H1 (cell line): ENCODE data around the gene MX1. TPM values are rescaled to one million over a fixed set of nuclear protein-coding genes. Genes with fewer than 3 reads are reported as not detected.

Experiments
- EGR1 ChIP-seq: IDR thresholded peaks from 2 replicates; pipeline ENCODE4 v1.6.1; 2011; ENCODE audit warnings: low read depth, low read length, borderline replicate concordance
- EZH2 ChIP-seq: fragments of 200-600 bp; sonication (generic); IDR thresholded peaks from 2 replicates; pipeline ENCODE4 v1.7.1; 2012; ENCODE audit warnings: low read depth, mild to moderate bottlenecking, moderate library complexity, low read length, inconsistent platforms; ENCODE audit not compliant: severe bottlenecking
- HDAC2 ChIP-seq, 2 experiments: fragments of 300-600 bp in 1 of 2; sonication (generic) in 1 of 2; IDR thresholded peaks; 2 replicates each; pipeline ENCODE4 v1.6.1; 2011 to 2012; ENCODE audit warnings: low read depth in 2 of 2, low read length in 2 of 2, mild to moderate bottlenecking in 2 of 2, moderate library complexity in 2 of 2, borderline replicate concordance in 1 of 2, inconsistent platforms in 1 of 2
- HDAC6 ChIP-seq: IDR thresholded peaks from one replicate; pipeline ENCODE4 v1.7.1; 2012; ENCODE audit warnings: low read depth, mild to moderate bottlenecking, inconsistent platforms, low read length, moderate library complexity
- KDM5A ChIP-seq: fragments of 200-600 bp; IDR thresholded peaks from 2 replicates; pipeline ENCODE4 v1.7.1; 2012; ENCODE audit warnings: mild to moderate bottlenecking, low read length, inconsistent platforms, mixed read lengths
- SAP30 ChIP-seq: fragments of 300-600 bp; sonication (generic); IDR thresholded peaks from 2 replicates; pipeline ENCODE4 v1.7.1; 2012; ENCODE audit warnings: low read length, moderate library complexity, mild to moderate bottlenecking, inconsistent platforms; ENCODE audit not compliant: insufficient read depth, insufficient replicate concordance
- YY1 ChIP-seq: IDR thresholded peaks from 2 replicates; pipeline ENCODE4 v1.6.1; 2011; ENCODE audit warnings: low read depth, mild to moderate bottlenecking, low read length
- polyA plus RNA-seq, 7 experiments: library from polyadenylated mRNA; depleted of rRNA in 3 of 7; stranded (reverse) in 5 of 7; unstranded in 2 of 7; fragments of >200 nt in 5 of 7; fragments of 200-250 nt in 2 of 7; gene quantifications; 1 replicate in 5 of 7; 2 replicates in 1 of 7; 4 replicates in 1 of 7; pipeline versions ENCODE4 v1.2.1 to v1.2.3, GENCODE V29; 2011 to 2013; ENCODE audit warnings: missing spikeins in 2 of 7, mixed read lengths in 2 of 7
- total RNA-seq: library from RNA; stranded (reverse); fragmentation: NEBNext Ultra II Directional; extraction: Animal tissue kit (Norgen Biotek cat#: 25700); gene quantifications from 2 replicates; pipeline ENCODE4 v1.2.1, GENCODE V29; 2021

Gene MX1
- total and polyA plus RNA-seq, 2 of the 8 experiments (the other 6 are each of a cell fraction or from before 2014, with no cell fraction given) = 3.8 to 5.7 TPM

- no peak for TF ChIP-seq EGR1
- TF ChIP-seq EZH2 = no peak
- TF ChIP-seq HDAC6 = no peak
- TF ChIP-seq SAP30 = no peak
- TF ChIP-seq KDM5A = no peak
- no peak for TF ChIP-seq HDAC2 (IDR thresholded peaks at IDR 0.05; ENCODE audit: borderline replicate concordance in 1 of 2, low read depth in 2 of 2, low read length in 2 of 2)
- TF ChIP-seq YY1 = no peak
Observed at GRCh38 chr21:41379901-41380300, 46.1 kb upstream of the MX1 start (continued).
